ENCODE measurements around the gene ATP6AP1.

Gene ATP6AP1

GRCh38 chrX:154463611-154464220, 35.2 kb downstream of the ATP6AP1 start:
- peaks cover 47% of the 10 kb centered on the region for H3K36me3 Mint-ChIP-seq (ENCODE audit: low read depth)
- peaks cover 12% of the 10 kb centered on the region for H3K4me1 Mint-ChIP-seq (ENCODE audit: low read depth)
- no peaks in the 10 kb centered on the region for H3K27me3 Mint-ChIP-seq
- H3K27ac Mint-ChIP-seq, result no peak overlapping the region
- DNase-seq, result no peak
- H3K4me3 Mint-ChIP-seq, result no peak overlapping the region
- H3K9me3 Mint-ChIP-seq, result no peaks in the 10 kb centered on the region

- H3K4me1 Mint-ChIP-seq (ENCODE audit: low read depth), result peaks cover 5% of the 10 kb centered on the region
- no peak overlapping the region for H3K27ac Mint-ChIP-seq
- DNase-seq, result no peak
- peaks cover 55% of the 10 kb centered on the region for H3K36me3 Mint-ChIP-seq (ENCODE audit: low read depth)
- H3K27me3 Mint-ChIP-seq, result no peaks in the 10 kb centered on the region
- no peak overlapping the region for H3K4me3 Mint-ChIP-seq
- H3K9me3 Mint-ChIP-seq, result no peaks in the 10 kb centered on the region
Observed at GRCh38 chrX:154464806-154465365, 36.4 kb downstream of the ATP6AP1 start.

- no peaks in the 10 kb centered on the region for H3K27me3 Mint-ChIP-seq
- H3K27ac Mint-ChIP-seq, result no peak overlapping the region
- peaks cover 1% of the 10 kb centered on the region for H3K4me1 Mint-ChIP-seq (ENCODE audit: low read depth)
- H3K4me3 Mint-ChIP-seq, result no peak overlapping the region
- H3K9me3 Mint-ChIP-seq, result no peaks in the 10 kb centered on the region
- no peak for DNase-seq
- H3K36me3 Mint-ChIP-seq (ENCODE audit: low read depth), result peaks cover 58% of the 10 kb centered on the region
Observed at GRCh38 chrX:154465601-154466000, 37.1 kb downstream of the ATP6AP1 start.

GRCh38 chrX:154466036-154466435, 37.6 kb downstream of the ATP6AP1 start:
- Mint-ChIP-seq H3K36me3 (ENCODE audit: low read depth) (peaks cover 59% of the 10 kb centered on the region), H3K4me1 (ENCODE audit: low read depth) (peaks cover under 1% of the 10 kb centered on the region), H3K4me3 (no peak overlapping the region), H3K9me3 (no peaks in the 10 kb centered on the region), H3K27ac (no peak overlapping the region), H3K27me3 (no peaks in the 10 kb centered on the region)
- no peak for DNase-seq

GRCh38 chrX:154466907-154467306, 38.4 kb downstream of the ATP6AP1 start:
- H3K36me3 Mint-ChIP-seq (ENCODE audit: low read depth), result peaks cover 57% of the 10 kb centered on the region
- DNase-seq, result no peak
- H3K9me3 Mint-ChIP-seq, result no peaks in the 10 kb centered on the region
- H3K4me1 Mint-ChIP-seq (ENCODE audit: low read depth), result no peaks in the 10 kb centered on the region
- no peak overlapping the region for H3K4me3 Mint-ChIP-seq
- no peaks in the 10 kb centered on the region for H3K27me3 Mint-ChIP-seq
- H3K27ac Mint-ChIP-seq, result no peak overlapping the region

GRCh38 chrX:154467556-154467955, 39.1 kb downstream of the ATP6AP1 start:
- peaks cover 58% of the 10 kb centered on the region for H3K36me3 Mint-ChIP-seq (ENCODE audit: low read depth)
- H3K27ac Mint-ChIP-seq, result no peak overlapping the region
- no peaks in the 10 kb centered on the region for H3K4me1 Mint-ChIP-seq (ENCODE audit: low read depth)
- no peaks in the 10 kb centered on the region for H3K9me3 Mint-ChIP-seq
- H3K4me3 Mint-ChIP-seq, result no peak overlapping the region
- no peak for DNase-seq
- no peaks in the 10 kb centered on the region for H3K27me3 Mint-ChIP-seq

- Mint-ChIP-seq H3K4me1 (ENCODE audit: low read depth) (no peaks in the 10 kb centered on the region), H3K9me3 (no peaks in the 10 kb centered on the region), H3K4me3 (no peak overlapping the region), H3K27ac (no peak overlapping the region), H3K27me3 (no peaks in the 10 kb centered on the region), H3K36me3 (ENCODE audit: low read depth) (peaks cover 58% of the 10 kb centered on the region)
- no peak for DNase-seq
Observed at GRCh38 chrX:154468217-154468616, 39.7 kb downstream of the ATP6AP1 start.

GRCh38 chrX:154469114-154469513, 40.6 kb downstream of the ATP6AP1 start:
- H3K9me3 Mint-ChIP-seq, result no peaks in the 10 kb centered on the region
- DNase-seq, result no peak
- no peak overlapping the region for H3K4me3 Mint-ChIP-seq
- H3K27ac Mint-ChIP-seq, result no peak overlapping the region
- no peaks in the 10 kb centered on the region for H3K27me3 Mint-ChIP-seq
- no peaks in the 10 kb centered on the region for H3K4me1 Mint-ChIP-seq (ENCODE audit: low read depth)
- H3K36me3 Mint-ChIP-seq (ENCODE audit: low read depth), result peaks cover 63% of the 10 kb centered on the region

- H3K4me3 Mint-ChIP-seq, result no peak overlapping the region
- H3K36me3 Mint-ChIP-seq (ENCODE audit: low read depth), result peaks cover 62% of the 10 kb centered on the region
- no peaks in the 10 kb centered on the region for H3K9me3 Mint-ChIP-seq
- H3K27me3 Mint-ChIP-seq, result no peaks in the 10 kb centered on the region
- H3K4me1 Mint-ChIP-seq (ENCODE audit: low read depth), result no peaks in the 10 kb centered on the region
- DNase-seq, result no peak
- H3K27ac Mint-ChIP-seq, result no peak overlapping the region
Observed at GRCh38 chrX:154469880-154470279, 41.4 kb downstream of the ATP6AP1 start.

GRCh38 chrX:154470434-154470833, 42.0 kb downstream of the ATP6AP1 start:
- H3K4me3 Mint-ChIP-seq, result no peak overlapping the region
- H3K27me3 Mint-ChIP-seq, result peaks cover 2% of the 10 kb centered on the region
- peaks cover 2% of the 10 kb centered on the region for H3K4me1 Mint-ChIP-seq (ENCODE audit: low read depth)
- peaks cover 60% of the 10 kb centered on the region for H3K36me3 Mint-ChIP-seq (ENCODE audit: low read depth)
- no peaks in the 10 kb centered on the region for H3K9me3 Mint-ChIP-seq
- no peak overlapping the region for H3K27ac Mint-ChIP-seq
- no peak for DNase-seq

GRCh38 chrX:154470914-154471568, 42.6 kb downstream of the ATP6AP1 start:
- no peak overlapping the region for H3K27ac Mint-ChIP-seq
- peaks cover 57% of the 10 kb centered on the region for H3K36me3 Mint-ChIP-seq (ENCODE audit: low read depth)
- no peaks in the 10 kb centered on the region for H3K9me3 Mint-ChIP-seq
- H3K4me1 Mint-ChIP-seq (ENCODE audit: low read depth), result peaks cover 4% of the 10 kb centered on the region
- DNase-seq, result no peak
- peaks cover 5% of the 10 kb centered on the region for H3K27me3 Mint-ChIP-seq
- H3K4me3 Mint-ChIP-seq, result no peak overlapping the region

GRCh38 chrX:154471839-154472684, 43.6 kb downstream of the ATP6AP1 start:
- no peak overlapping the region for H3K4me3 Mint-ChIP-seq
- no peak overlapping the region for H3K27ac Mint-ChIP-seq
- H3K4me1 Mint-ChIP-seq (ENCODE audit: low read depth), result peaks cover 4% of the 10 kb centered on the region
- peaks cover 5% of the 10 kb centered on the region for H3K27me3 Mint-ChIP-seq
- H3K36me3 Mint-ChIP-seq (ENCODE audit: low read depth), result peaks cover 52% of the 10 kb centered on the region
- no peaks in the 10 kb centered on the region for H3K9me3 Mint-ChIP-seq
- no peak for DNase-seq

- Mint-ChIP-seq H3K9me3 (no peaks in the 10 kb centered on the region), H3K27ac (no peak overlapping the region), H3K4me3 (no peak overlapping the region), H3K4me1 (ENCODE audit: low read depth) (peaks cover 12% of the 10 kb centered on the region), H3K36me3 (ENCODE audit: low read depth) (peaks cover 51% of the 10 kb centered on the region), H3K27me3 (peaks cover 5% of the 10 kb centered on the region)
- DNase-seq, result no peak
Observed at GRCh38 chrX:154472685-154473632, 44.5 kb downstream of the ATP6AP1 start.

- Mint-ChIP-seq H3K27ac (no peak overlapping the region), H3K4me1 (ENCODE audit: low read depth) (peaks cover 12% of the 10 kb centered on the region), H3K9me3 (no peaks in the 10 kb centered on the region)
Observed at GRCh38 chrX:154473683-154474082, 45.2 kb downstream of the ATP6AP1 start.

More at GRCh38 chrX:154473683-154474082, 45.2 kb downstream of the ATP6AP1 start:
- DNase-seq, result no peak
- Mint-ChIP-seq H3K4me3 (no peak overlapping the region), H3K27me3 (peaks cover 5% of the 10 kb centered on the region), H3K36me3 (ENCODE audit: low read depth) (peaks cover 46% of the 10 kb centered on the region)
